SK-N-MC (cell line): ENCODE measurements around the gene SECISBP2.

Source experiments
- DNase-seq: peaks from one replicate; pipeline ENCODE4 v3.0.0-alpha.2; 2011; ENCODE audit warnings: low read depth, low spot score
- H3K27ac ChIP-seq: fragments of 200-600 bp; sonication (generic); 2 replicates; pipeline ENCODE4 v1.5.1; 2016; ENCODE audit warnings: mixed run types
- H3K36me3 ChIP-seq: fragments of 200-600 bp; sonication (generic); 2 replicates; pipeline ENCODE4 v1.6.1; 2017; ENCODE audit warnings: antibody characterized with exemption, low read length, mixed read lengths; ENCODE audit not compliant: insufficient read depth
- H3K4me3 ChIP-seq: fragments of 200-600 bp; sonication (generic); 2 replicates; pipeline ENCODE4 v1.5.1; 2016
- H3K9ac ChIP-seq: fragments of 200-600 bp; sonication (generic); 2 replicates; pipeline ENCODE4 v1.8.0; 2017; ENCODE audit warnings: mixed run types, mixed read lengths; ENCODE audit not compliant: insufficient read length
- H3K9me3 ChIP-seq: fragments of 200-600 bp; sonication (generic); 2 replicates; pipeline ENCODE4 v1.6.1; 2017; ENCODE audit warnings: low read depth, mild to moderate bottlenecking, antibody characterized with exemption, low read length, moderate library complexity, mixed read lengths
- EZH2 ChIP-seq: fragments of 200-600 bp; sonication (generic); IDR thresholded peaks from one replicate; pipeline ENCODE4 v1.6.1; 2017; ENCODE audit warnings: antibody characterized with exemption
- FOXP2 ChIP-seq: optimal IDR thresholded peaks from 2 replicates; pipeline ENCODE3; 2011; ENCODE audit warnings: mild to moderate bottlenecking, moderate library complexity; ENCODE audit not compliant: insufficient read depth; ENCODE audit errors: extremely low read length, control extremely low read depth
- POLR2AphosphoS5 ChIP-seq: IDR thresholded peaks from 2 replicates; pipeline ENCODE4 v1.6.1; 2012; ENCODE audit warnings: mild to moderate bottlenecking, low read depth, low read length, borderline replicate concordance

The SECISBP2 gene

GRCh38 chr9:89398621-89399020 lies 80.3 kb downstream of the SECISBP2 start:
- Histone ChIP-seq H3K9me3 (no peaks in the 10 kb centered on the region), H3K36me3 (no peaks in the 10 kb centered on the region; the same call in 1 of the 2 replicates)
- no peak for DNase-seq

DNA sequence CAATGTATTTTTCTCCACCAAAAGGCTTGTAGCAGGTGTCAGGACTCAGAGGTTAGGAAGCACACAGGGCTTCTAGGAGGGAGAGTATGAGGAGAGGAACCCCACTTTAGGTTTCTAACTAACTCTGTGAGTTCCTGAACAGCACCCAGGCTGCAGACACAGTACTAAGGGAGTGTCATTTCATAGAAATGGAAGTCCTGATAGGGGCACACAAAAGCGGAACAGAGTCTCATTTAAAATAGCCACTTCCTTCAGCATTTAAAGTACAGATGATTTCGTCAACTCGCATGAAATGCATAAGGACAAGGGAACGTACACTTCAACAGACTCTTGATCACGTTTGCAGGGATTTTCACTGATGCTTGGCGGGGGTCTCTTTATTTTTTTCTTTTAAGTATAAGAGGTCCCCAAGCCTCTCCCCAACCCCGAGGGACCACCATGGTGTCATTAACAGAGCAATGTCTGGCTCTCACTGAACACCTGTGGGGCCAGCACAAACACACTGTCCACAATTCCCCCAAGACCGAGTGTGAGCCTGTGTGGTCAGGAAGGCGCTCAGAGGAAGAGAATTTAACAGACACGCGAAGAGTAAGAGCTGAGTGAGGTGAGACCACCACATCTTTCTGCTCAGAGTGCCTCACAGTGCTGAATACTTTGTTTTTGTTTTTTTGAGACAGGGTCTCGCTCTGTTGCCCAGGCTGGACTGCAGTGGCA lies 82.3 kb downstream of the SECISBP2 start:
- DNase-seq, result no peak
- Histone ChIP-seq H3K27ac (no peak overlapping the region), H3K36me3 (no peaks in the 10 kb centered on the region; the same call in 1 of the 2 replicates), H3K9me3 (no peaks in the 10 kb centered on the region), H3K9ac (no peak overlapping the region), H3K4me3 (no peak overlapping the region)
- TF ChIP-seq FOXP2, result no peak
- no peak for TF ChIP-seq EZH2
- TF ChIP-seq POLR2AphosphoS5, result no peak

More at GRCh38 chr9:89398621-89399020, 80.3 kb downstream of the SECISBP2 start:
- no peak overlapping the region for H3K4me3 ChIP-seq
- TF ChIP-seq FOXP2, result no peak
- no peak for TF ChIP-seq POLR2AphosphoS5
- TF ChIP-seq EZH2, result no peak
- no peak overlapping the region for H3K9ac ChIP-seq
- no peak overlapping the region for H3K27ac ChIP-seq

DNA sequence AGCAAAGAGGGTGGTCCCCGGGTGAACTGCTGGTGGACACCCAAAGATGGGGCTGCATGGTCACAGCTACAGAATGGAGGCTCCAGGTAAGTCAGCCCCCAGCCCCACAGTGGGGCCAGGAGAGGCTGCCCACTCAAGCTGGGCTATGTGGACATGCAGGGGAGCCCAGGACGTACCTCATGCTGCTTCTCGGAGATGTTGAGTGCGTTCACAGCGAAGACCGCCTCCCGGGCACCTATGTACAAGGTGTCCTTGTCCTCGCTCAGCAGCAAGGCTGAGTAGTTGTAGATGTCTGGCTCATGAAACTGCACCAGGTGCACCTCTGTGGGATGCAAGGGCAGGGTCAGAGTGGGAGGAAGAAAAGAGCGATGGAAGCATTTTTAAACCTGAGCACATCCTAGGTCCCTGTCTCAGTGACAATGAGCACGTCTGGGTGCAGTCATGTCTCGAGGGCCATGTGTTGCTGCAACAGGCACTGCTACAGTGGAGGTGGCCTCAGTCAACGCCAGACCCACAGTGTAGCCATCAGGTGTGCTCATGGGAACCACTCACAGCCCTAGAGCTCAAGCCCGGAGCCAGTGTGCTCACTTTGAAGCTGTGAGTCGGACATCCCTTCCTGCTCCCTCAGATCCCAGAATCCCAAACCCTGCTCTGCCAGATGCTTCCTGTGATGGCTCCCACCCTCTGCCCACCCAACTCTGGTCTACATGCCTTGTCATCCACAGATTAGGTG lies 84.6 kb downstream of the SECISBP2 start:
- Histone ChIP-seq H3K36me3 (no peaks in the 10 kb centered on the region), H3K9me3 (no peaks in the 10 kb centered on the region), H3K4me3 (no peak overlapping the region), H3K9ac (no peak overlapping the region), H3K27ac (no peak overlapping the region)
- no peak for DNase-seq
- TF ChIP-seq EZH2 (no peak), POLR2AphosphoS5 (no peak), FOXP2 (no peak)

DNA sequence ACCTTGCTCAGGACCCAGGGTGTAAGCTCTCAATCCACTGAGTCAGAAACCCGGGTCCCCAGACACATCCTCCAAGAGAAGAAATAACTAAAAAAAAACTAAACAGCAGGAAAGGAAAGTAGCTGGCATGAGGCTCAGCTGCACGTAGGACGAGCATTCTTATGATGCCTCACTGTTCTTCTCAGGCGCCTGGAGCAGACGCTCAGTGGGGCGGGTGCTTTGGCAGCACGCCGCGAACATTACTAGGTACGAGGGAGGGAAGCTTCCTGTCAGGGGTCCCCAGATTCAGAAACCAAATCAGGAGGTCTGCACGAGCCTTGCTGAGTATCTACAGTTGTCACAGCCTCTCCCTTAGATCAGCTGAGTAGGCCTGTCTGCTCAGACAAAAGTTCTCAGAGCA lies 85.8 kb downstream of the SECISBP2 start:
- no peak overlapping the region for H3K4me3 ChIP-seq
- H3K9ac ChIP-seq, result no peak overlapping the region
- H3K36me3 ChIP-seq, result no peaks in the 10 kb centered on the region
- no peak overlapping the region for H3K27ac ChIP-seq
- DNase-seq, result no peak
- no peaks in the 10 kb centered on the region for H3K9me3 ChIP-seq
- no peak for TF ChIP-seq FOXP2
- no peak for TF ChIP-seq EZH2
- no peak for TF ChIP-seq POLR2AphosphoS5

DNA sequence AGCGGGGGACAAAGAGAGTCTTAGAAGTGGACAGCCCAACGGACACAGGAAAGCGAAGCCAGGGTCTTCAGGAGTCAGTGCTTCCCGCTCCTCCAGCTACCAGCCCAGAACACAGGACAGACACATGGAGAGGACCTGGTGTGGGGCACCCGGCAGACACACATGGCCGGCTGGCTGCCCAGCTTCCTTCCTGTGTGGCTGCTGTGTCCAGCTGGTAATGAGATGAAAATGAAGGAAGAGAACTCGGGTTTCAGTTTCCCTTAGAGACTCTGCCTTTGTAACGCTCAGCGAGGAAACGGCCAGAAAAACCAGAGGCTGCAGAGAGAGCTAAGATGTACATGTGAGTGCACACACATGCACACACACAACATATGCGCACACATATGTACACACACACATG lies 87.5 kb downstream of the SECISBP2 start:
- no peak overlapping the region for H3K4me3 ChIP-seq
- no peak overlapping the region for H3K9ac ChIP-seq
- DNase-seq, result no peak
- no peaks in the 10 kb centered on the region for H3K9me3 ChIP-seq
- TF ChIP-seq EZH2, result no peak
- no peak for TF ChIP-seq POLR2AphosphoS5
- TF ChIP-seq FOXP2, result no peak
- no peak overlapping the region for H3K27ac ChIP-seq
- no peaks in the 10 kb centered on the region for H3K36me3 ChIP-seq

DNA sequence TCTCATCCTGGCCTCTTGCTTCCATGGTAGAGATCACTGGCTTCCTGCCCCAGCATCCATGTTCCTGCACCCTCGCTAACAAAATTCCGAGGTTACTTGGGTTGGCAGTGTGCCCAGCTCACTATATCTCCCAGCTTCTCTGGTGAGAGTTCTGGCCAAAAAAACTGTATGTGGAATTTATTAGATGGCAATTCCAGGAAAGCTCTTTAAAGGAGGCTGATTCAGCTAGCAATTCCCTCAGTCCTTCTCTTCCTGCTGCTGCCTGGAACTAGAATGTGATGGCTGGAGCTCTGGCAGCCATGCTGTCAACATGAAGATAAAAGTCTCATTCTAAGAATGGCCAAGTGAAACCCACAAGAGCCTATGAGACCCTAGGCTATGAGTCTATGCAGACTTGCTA lies 88.8 kb downstream of the SECISBP2 start:
- Histone ChIP-seq H3K4me3 (no peak overlapping the region), H3K27ac (no peak overlapping the region), H3K9me3 (no peaks in the 10 kb centered on the region), H3K36me3 (no peaks in the 10 kb centered on the region), H3K9ac (no peak overlapping the region)
- no peak for DNase-seq
- TF ChIP-seq POLR2AphosphoS5 (no peak), FOXP2 (no peak), EZH2 (no peak)

DNA sequence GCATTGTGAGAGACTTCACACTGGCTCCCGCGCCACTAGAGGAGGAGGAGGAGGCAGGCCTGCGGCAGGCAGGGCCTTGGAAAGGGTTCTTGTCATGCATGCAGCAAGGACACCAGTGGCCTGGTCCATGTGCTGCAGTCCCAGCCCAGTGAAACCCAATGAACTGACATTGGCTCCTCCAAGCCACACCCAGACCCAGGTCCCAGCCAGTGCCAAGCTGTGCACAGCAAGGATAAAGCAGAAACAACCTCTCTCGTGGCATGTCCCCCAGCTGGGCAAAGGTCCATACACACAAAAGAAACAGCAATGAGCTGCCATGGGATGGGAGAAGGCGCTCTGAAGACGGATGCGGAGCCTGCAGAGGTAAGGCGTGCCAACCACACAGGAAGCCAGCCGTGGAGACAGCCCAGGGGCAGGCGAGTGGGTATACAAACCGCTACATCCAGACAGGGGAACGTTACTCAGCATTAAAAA lies 90.4 kb downstream of the SECISBP2 start:
- Histone ChIP-seq H3K9ac (no peak overlapping the region), H3K36me3 (no peaks in the 10 kb centered on the region), H3K9me3 (no peaks in the 10 kb centered on the region), H3K27ac (no peak overlapping the region), H3K4me3 (no peak overlapping the region)
- DNase-seq, result no peak
- TF ChIP-seq FOXP2 (no peak), POLR2AphosphoS5 (no peak), EZH2 (no peak)
